TTC549 (cell line): ENCODE measurements around the gene NR4A3.
"Not testable (repeated sequence)": the region's sequence is repeated elsewhere in the genome, so short reads cannot be mapped to it uniquely, and the experiment has no call there.

Experiments
- FAIRE-seq: peaks from 2 replicates; lab custom pipeline; 2012; peaks lifted over from hg19 to GRCh38; lab: Jason Lieb, UNC

NR4A3 gene

GRCh38 chr9:99821396-99822108 is at the start of gene NR4A3:
Gene NR4A3 (plus strand): TSS chr9:99821885. CDS start chr9:99828043, 6,158 bp downstream.
- FAIRE-seq, result no peak

- FAIRE-seq, result no peak
Measured at GRCh38 chr9:99773468-99774138, 48.1 kb upstream of the NR4A3 start.

GRCh38 chr9:99778308-99778707 is 43.4 kb upstream of the NR4A3 start:
- no peak for FAIRE-seq

- no peak for FAIRE-seq
Measured at GRCh38 chr9:99778836-99779235, 42.8 kb upstream of the NR4A3 start.

GRCh38 chr9:99779277-99779676 is 42.4 kb upstream of the NR4A3 start:
- FAIRE-seq, result no peak

- not testable (repeated sequence) for FAIRE-seq
Measured at GRCh38 chr9:99782349-99782748, 39.3 kb upstream of the NR4A3 start.

- no peak for FAIRE-seq
Measured at GRCh38 chr9:99782962-99783718, 38.5 kb upstream of the NR4A3 start.

- no peak for FAIRE-seq
Measured at GRCh38 chr9:99783799-99784198, 37.9 kb upstream of the NR4A3 start.

GRCh38 chr9:99785010-99785590 is 36.6 kb upstream of the NR4A3 start:
- FAIRE-seq, result no peak

- no peak for FAIRE-seq
Measured at GRCh38 chr9:99787556-99787955, 34.1 kb upstream of the NR4A3 start.

- no peak for FAIRE-seq
Measured at GRCh38 chr9:99793528-99793927, 28.2 kb upstream of the NR4A3 start.

GRCh38 chr9:99796231-99796630 is 25.5 kb upstream of the NR4A3 start:
- no peak for FAIRE-seq

- no peak for FAIRE-seq
Measured at GRCh38 chr9:99801775-99802174, 19.9 kb upstream of the NR4A3 start.

GRCh38 chr9:99803694-99804093 is 18.0 kb upstream of the NR4A3 start:
- FAIRE-seq, result no peak

GRCh38 chr9:99807276-99807852 is 14.3 kb upstream of the NR4A3 start:
- FAIRE-seq, result peak; percentile 65

- FAIRE-seq, result no peak
Measured at GRCh38 chr9:99807956-99808355, 13.7 kb upstream of the NR4A3 start.

GRCh38 chr9:99808454-99808853 is 13.2 kb upstream of the NR4A3 start:
- no peak for FAIRE-seq

GRCh38 chr9:99809586-99810319 is 11.9 kb upstream of the NR4A3 start:
- no peak for FAIRE-seq

- no peak for FAIRE-seq
Measured at GRCh38 chr9:99811172-99811571, 10.5 kb upstream of the NR4A3 start.

- FAIRE-seq, result no peak
Measured at GRCh38 chr9:99811598-99812383, 9.9 kb upstream of the NR4A3 start.

GRCh38 chr9:99813739-99814138 is 7.9 kb upstream of the NR4A3 start:
- no peak for FAIRE-seq
